Smooth muscle cell (in vitro differentiated cells): Measurements from ENCODE around the gene ZNF574. TPM values are rescaled to one million over a fixed set of nuclear protein-coding genes. Genes with fewer than 3 reads are reported as not detected.

Experiments
- DNase-seq: peaks from one replicate; lab custom pipeline; 2025; ENCODE audit not compliant: unreplicated experiment; lab: John Stamatoyannopoulos, UW
- H2AFZ ChIP-seq: fragments of 200-600 bp; sonication (generic); 2 replicates; pipeline ENCODE4 v1.6.0; 2016; ENCODE audit warnings: antibody characterized with exemption, low read depth, mild to moderate bottlenecking
- H3F3A ChIP-seq: fragments of 200-600 bp; sonication (generic); 2 replicates; pipeline ENCODE4 v1.6.0; 2017; ENCODE audit warnings: antibody characterized with exemption, low read depth
- H3K27ac ChIP-seq: fragments of 200-600 bp; sonication (generic); 2 replicates; pipeline ENCODE4 v1.5.1; 2016; ENCODE audit warnings: low read depth, mild to moderate bottlenecking
- H3K27me3 ChIP-seq: fragments of 200-600 bp; sonication (generic); 2 replicates; pipeline ENCODE4 v1.6.1; 2016; ENCODE audit warnings: low read depth, mild to moderate bottlenecking
- H3K36me3 ChIP-seq: fragments of 200-600 bp; sonication (generic); 2 replicates; pipeline ENCODE4 v1.5.1; 2016; ENCODE audit warnings: low read depth
- H3K4me1 ChIP-seq: fragments of 200-600 bp; sonication (generic); 2 replicates; pipeline ENCODE4 v1.5.1; 2016; ENCODE audit warnings: low read depth
- H3K4me2 ChIP-seq: fragments of 200-600 bp; sonication (generic); 2 replicates; pipeline ENCODE4 v1.6.0; 2016; ENCODE audit warnings: mild to moderate bottlenecking
- H3K4me3 ChIP-seq: fragments of 200-600 bp; sonication (generic); 2 replicates; pipeline ENCODE4 v1.5.1; 2016; ENCODE audit warnings: mild to moderate bottlenecking
- H3K79me2 ChIP-seq: fragments of 200-600 bp; sonication (generic); 2 replicates; pipeline ENCODE4 v1.6.0; 2016; ENCODE audit warnings: low read depth, mild to moderate bottlenecking
- H3K9ac ChIP-seq: fragments of 200-600 bp; sonication (generic); 2 replicates; pipeline ENCODE4 v1.6.0; 2016; ENCODE audit warnings: low read depth
- H3K9me3 ChIP-seq: fragments of 200-600 bp; sonication (generic); replicated peaks from 2 replicates; pipeline ENCODE4 v1.5.1; 2016; ENCODE audit warnings: low read depth
- H4K20me1 ChIP-seq: fragments of 200-600 bp; sonication (generic); 2 replicates; pipeline ENCODE4 v1.6.0; 2016; ENCODE audit warnings: low read depth
- WGBS: methylation state at CpG from one replicate; pipeline ENCODE4 v1.1.7; 2016; ENCODE audit warnings: low lambda C conversion rate; 5-methylcytosine and 5-hydroxymethylcytosine counted together
- polyA plus RNA-seq: library from polyadenylated mRNA; unstranded; fragments of >200 nt; fragmentation: Nextera tagmentation; extraction: Ambion mirVana; gene quantifications from 2 replicates; pipeline ENCODE4 v1.2.1, GENCODE V29; 2016
- total RNA-seq: library from RNA; depleted of rRNA; stranded (reverse); fragments of >200 nt; gene quantifications from 2 replicates; pipeline ENCODE4 v1.2.3, GENCODE V29; 2014
- TF ChIP-seq, protein P1 (sequence below): fragments of 200-600 bp; sonication (generic); IDR thresholded peaks from 2 replicates; pipeline ENCODE4 v1.5.1; 2017; ENCODE audit warnings: borderline replicate concordance, mild to moderate bottlenecking, antibody characterized with exemption; ENCODE audit not compliant: insufficient read depth, poor library complexity, severe bottlenecking

Gene ZNF574
- total and polyA plus RNA-seq, 2 experiments from 2014 or later, result 8.9 to 20.5 TPM

DNA sequence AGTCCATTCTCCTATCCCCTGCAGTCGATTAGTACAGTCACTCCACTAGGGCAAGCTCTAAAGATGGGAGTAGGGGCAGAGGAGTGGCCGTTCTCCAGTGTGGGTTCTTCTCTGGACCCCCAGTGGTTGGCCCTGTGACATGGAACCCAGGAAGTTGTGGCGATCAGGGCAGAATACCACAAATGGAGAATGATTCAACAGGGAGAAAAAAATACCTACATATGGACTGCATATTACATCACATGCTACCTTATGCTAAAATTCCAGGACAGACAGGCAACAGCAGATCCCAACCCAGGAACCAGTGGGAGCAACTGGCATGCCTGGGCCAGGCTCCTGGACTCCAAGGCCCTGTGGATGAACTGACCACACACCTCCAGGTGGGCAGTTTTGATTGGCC, 35.8 kb downstream of the ZNF574 start:
- peak overlapping the region; percentile 60 for H3K4me2 ChIP-seq
- TF ChIP-seq, protein P1, sequence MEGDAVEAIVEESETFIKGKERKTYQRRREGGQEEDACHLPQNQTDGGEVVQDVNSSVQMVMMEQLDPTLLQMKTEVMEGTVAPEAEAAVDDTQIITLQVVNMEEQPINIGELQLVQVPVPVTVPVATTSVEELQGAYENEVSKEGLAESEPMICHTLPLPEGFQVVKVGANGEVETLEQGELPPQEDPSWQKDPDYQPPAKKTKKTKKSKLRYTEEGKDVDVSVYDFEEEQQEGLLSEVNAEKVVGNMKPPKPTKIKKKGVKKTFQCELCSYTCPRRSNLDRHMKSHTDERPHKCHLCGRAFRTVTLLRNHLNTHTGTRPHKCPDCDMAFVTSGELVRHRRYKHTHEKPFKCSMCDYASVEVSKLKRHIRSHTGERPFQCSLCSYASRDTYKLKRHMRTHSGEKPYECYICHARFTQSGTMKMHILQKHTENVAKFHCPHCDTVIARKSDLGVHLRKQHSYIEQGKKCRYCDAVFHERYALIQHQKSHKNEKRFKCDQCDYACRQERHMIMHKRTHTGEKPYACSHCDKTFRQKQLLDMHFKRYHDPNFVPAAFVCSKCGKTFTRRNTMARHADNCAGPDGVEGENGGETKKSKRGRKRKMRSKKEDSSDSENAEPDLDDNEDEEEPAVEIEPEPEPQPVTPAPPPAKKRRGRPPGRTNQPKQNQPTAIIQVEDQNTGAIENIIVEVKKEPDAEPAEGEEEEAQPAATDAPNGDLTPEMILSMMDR, result no peak
- peaks cover 18% of the 10 kb centered on the region for H3F3A ChIP-seq
- no peaks in the 10 kb centered on the region for H3K9me3 ChIP-seq
- H3K4me1 ChIP-seq, result peaks cover 18% of the 10 kb centered on the region
- no peaks in the 10 kb centered on the region for H3K36me3 ChIP-seq
- peak overlapping the region; percentile 42 for H3K9ac ChIP-seq
- 86% methylated on average over 3 of the region's 3 CpGs for WGBS
- no peaks in the 10 kb centered on the region for H3K27me3 ChIP-seq
- H3K27ac ChIP-seq, result peak overlapping the region; percentile 91
- H2AFZ ChIP-seq, result no peak overlapping the region
- H4K20me1 ChIP-seq, result no peaks in the 10 kb centered on the region
- H3K79me2 ChIP-seq, result no peaks in the 10 kb centered on the region
- H3K4me3 ChIP-seq, result no peak overlapping the region
- no peak for DNase-seq

DNA sequence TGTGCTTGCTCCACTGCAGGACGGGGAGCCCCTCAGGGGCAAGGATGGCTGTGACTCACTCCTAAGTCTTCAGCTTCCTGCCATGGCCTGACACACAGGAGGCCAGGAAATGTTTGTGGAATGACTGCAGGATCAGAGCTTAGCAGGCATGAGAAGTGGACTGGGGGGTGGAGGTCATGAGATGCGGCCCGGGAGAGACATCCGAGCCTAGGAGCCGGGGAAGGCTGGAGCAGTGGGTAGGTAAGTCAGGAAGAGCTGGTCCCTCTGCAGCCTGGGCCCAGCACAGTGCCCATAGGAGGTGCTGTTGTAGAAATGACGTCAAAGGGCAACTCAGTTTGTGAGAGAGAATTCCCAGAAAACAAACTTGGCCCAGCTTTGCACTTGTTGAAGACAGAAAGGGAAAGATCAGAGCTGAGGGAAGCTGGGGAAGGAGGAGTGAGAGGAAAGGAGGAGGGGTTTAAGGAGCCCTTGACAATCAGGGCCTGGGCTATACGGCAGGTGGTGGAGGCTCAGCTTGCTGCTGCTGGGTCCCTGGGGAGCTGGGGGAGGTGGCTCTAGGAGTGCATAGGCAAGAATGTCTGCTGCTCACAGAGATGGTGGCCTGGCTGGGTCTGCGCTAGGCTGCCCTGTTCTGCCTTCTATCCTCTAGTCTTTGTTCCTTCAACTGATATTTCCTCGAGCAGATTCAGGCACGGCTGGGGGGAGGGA, 37.8 kb downstream of the ZNF574 start:
- Histone ChIP-seq H3K9ac (peak overlapping the region; percentile 40), H3K27ac (peak overlapping the region; percentile 91), H3K79me2 (no peaks in the 10 kb centered on the region), H3F3A (peaks cover 18% of the 10 kb centered on the region), H3K27me3 (no peaks in the 10 kb centered on the region), H4K20me1 (no peaks in the 10 kb centered on the region), H3K4me2 (peak overlapping the region; percentile 62), H2AFZ (no peak overlapping the region), H3K4me3 (no peak overlapping the region), H3K4me1 (peaks cover 18% of the 10 kb centered on the region), H3K36me3 (no peaks in the 10 kb centered on the region), H3K9me3 (no peaks in the 10 kb centered on the region)
- TF ChIP-seq, protein P1, result peak; percentile 11
- WGBS, result 24% methylated on average over 10 of the region's 10 CpGs
- peak; percentile 32 for DNase-seq

DNA sequence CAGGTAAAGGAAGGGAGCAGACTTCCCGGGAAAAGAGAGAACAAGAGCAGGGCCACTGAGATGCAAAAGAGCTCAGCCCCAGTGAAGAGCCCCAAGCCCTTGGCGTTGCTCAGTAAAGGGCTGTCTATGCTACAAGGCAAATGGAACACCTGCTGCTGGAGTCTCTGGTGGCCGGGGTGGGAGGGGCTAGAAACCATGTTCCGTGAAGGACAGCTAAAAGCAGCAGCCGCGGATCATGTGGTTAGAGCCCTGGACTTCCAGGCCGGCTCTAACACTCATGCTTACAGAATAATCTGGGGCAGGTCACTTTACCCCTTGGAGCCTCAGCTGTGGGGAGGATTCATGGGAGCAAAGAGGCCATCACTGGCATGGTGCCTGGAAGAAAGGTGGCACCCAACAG, 38.4 kb downstream of the ZNF574 start:
- peaks cover 18% of the 10 kb centered on the region for H3K4me1 ChIP-seq
- peak overlapping the region; percentile 40 for H3K9ac ChIP-seq
- H3K4me3 ChIP-seq, result no peak overlapping the region

More for the DNA sequence above, 38.4 kb downstream of the ZNF574 start:
- Histone ChIP-seq H3K79me2 (no peaks in the 10 kb centered on the region), H3K27ac (peak overlapping the region; percentile 91), H3F3A (peaks cover 18% of the 10 kb centered on the region), H3K9me3 (no peaks in the 10 kb centered on the region), H3K27me3 (no peaks in the 10 kb centered on the region), H2AFZ (no peak overlapping the region), H4K20me1 (no peaks in the 10 kb centered on the region), H3K36me3 (no peaks in the 10 kb centered on the region), H3K4me2 (peak overlapping the region; percentile 62)
- TF ChIP-seq, protein P1, result no peak
- WGBS, result 70% methylated on average over 7 of the region's 7 CpGs
- DNase-seq, result no peak
